HG03378 (cell line): Measurements from ENCODE around the gene MUC22.
"Not testable (repeated sequence)": the region's sequence is repeated elsewhere in the genome, so short reads cannot be mapped to it uniquely, and the experiment has no call there.

Experiments
- ATAC-seq: cut with Tn5 transposase; IDR thresholded peaks from one replicate; pipeline ENCODE4 v1.9.1; 2021; ENCODE audit warnings: mild to moderate bottlenecking, moderate library complexity; ENCODE audit not compliant: unreplicated experiment

MUC22 gene

DNA sequence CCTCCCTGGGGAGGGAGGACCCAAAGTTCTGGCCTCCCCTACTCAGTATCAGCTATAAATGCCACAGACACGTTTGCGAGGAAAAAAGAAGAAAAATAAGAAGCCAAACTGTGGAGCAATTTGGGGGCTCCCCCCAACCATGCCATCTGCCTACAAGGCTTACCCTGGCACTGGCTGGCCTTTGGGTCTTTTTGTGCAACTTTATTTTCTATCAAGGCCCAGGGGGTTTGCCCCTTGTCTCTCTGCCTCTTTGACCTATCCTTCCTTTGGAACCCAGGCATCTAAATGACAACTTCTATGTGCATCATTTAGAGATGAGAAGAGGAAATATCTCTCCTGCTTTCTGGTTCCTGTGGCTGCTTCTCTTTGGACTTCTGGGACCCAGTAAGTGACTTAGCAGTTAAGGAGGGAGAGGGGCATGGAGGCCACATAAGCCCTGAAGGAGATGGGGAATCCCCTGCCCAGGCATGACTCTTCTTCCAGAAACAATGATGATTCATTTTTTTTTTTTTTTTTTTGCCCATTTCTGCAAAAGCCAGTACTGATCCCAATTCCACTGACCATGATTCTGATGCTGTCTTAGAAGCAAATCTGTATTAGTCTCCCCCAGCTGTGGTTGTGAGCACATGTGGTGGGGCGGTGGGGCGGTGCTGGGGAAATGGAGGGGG is at the start of gene MUC22:
TSS of gene MUC22 (plus strand) at position 82 of the 668 bp plus-strand sequence. CDS start at position 315, 233 bp downstream.
- ATAC-seq, result no peak

DNA sequence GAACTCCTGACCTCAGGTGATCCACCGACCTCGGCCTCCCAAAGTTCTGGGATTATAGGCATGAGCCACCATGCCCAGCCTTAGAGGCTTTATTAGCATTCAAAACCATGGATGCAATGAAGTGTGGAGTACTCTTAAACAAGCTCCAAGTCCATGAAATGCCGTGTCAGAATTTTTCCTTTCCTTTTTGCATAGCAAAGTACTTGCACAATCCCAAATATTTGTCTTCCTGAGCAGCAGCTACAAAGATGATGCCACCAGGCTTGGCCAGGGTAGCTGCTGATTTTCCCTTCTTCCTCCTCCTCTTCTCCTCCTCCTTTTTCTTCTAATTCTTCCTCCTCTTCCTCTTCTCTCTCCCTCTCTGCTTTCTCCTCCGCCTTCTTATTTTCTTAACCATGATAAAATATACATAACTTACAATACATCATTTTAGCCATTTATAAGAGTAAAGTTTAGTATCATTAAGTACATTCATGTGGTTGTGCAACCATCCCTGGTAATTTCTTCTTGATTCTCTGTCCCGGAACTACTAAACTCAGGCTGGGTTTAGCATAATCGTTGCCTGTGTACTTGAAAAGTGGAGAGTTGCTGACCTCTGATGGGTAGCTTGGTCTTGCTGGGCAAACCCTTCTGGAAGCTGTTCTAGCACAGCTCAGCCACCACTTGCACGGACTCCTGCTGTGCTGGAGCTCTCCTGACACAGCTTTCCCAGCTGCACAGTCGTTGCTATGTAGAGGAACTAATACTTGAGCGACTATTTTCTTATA is 49.2 kb upstream of the MUC22 start:
- no peak for ATAC-seq

DNA sequence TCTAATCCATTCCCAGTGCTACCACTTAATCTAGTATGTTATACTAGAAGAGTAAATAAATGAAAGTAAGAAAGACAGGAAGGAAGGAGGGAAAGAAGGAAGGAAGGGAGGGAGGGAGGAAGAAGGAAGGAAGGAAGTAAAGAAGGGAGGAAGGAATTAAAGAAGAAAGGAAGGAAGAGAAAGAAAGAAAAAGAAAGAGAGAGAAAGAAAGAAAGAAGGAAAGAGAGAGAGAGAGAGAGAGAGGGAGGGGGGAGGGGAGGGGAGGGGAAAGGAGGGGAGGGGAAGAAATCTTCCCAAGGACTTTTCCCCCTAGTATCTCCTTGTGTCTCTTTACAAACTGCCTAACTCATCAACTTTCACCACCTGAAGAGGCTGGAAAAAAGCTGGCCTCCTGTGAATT is 47.6 kb upstream of the MUC22 start:
- no peak for ATAC-seq

DNA sequence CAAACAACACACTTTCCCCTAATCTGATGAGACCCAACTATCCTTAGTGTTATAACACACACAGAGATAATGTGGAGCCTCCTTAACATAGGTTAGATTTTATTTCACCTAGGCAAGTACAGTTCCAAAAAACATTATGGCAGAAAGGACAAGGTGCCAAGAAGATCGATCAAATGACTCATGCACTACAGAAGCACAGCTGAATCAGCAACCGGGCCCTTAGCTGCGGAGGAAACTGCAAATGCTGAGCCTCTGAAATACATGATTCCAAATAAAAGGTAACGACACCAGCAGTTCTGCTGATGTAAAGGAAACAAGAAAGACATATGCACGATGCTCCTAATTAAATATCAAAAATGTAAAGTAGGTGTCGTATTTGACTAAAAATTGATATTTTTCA is 46.6 kb upstream of the MUC22 start:
- no peak for ATAC-seq

DNA sequence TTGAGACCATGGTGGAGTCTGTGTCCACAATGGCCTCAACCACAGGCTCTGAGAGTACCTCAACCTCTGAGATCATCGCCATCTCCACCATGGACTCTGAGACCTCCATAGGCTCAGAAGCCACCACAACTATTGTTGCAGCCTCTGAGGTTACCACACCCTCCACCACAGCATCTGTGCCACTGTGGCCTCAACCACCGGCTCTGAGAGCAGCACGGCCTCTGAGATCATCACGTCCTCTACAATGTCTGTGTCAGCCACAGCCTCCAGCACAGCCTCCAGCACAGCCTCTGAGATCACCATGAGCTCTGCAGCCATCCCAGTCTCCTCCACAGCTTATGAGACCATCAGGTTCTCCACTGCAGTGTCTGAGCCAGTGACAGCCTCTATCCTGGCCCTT is 46.2 kb upstream of the MUC22 start:
- ATAC-seq, result no peak

DNA sequence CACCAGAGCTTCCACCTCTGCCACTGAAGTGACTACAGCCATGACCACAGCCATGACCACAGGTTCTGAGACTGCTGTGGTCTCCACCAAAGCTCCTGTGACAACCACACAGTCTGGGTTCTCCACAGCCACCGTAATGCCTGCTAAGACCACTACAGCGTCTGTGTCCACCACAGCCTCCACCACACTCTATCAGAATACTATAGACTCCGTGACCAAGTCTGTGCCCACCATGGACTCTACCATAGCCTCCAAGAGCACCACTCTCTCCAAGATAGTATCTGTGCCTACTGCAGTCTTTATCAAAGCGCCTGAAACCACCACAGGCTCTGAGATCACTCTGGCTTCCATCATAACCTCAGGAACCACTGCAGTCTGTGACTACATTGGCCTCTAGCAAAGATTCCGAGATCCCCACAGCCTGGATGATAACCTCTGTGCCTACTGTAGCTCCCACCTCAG is 45.1 kb upstream of the MUC22 start:
- no peak for ATAC-seq

DNA sequence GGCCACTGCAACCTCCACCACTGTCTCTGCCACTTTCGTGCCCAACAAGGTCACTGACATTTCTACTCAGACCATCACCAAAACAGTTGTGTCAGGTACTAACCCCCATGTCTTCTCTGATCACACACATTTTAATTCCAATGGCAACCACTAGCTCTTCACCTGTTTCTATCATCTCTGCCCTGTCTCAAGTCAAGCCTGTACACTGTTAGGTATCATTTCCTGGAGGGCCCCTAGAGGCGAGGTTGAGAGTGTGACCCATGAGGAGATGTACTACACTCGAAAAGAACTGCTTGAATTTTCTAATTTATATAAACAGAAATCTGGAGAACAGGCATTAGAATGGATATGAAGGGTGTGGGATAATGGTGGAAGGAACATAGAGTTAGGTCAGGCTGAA is 44.1 kb upstream of the MUC22 start:
- no peak for ATAC-seq

DNA sequence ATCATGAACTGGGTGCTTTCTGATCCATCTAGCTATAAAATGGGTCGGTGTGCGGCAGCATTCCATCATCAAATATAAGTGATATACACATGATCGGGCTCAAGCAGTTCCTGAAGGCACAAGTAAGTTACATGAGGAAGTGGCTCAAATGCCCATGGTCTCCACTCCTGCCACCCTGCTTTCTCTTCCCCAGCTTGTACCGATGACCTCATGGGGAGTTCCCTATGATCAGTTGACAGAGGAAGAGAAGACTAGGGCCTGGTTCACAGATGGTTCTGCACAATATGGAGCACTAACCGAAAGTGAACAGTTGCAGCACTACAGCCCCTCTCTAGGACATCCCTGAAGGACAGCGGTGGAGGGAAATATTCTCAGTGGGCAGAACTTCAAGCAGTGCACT is 41.1 kb upstream of the MUC22 start:
- ATAC-seq, result not testable (repeated sequence)

DNA sequence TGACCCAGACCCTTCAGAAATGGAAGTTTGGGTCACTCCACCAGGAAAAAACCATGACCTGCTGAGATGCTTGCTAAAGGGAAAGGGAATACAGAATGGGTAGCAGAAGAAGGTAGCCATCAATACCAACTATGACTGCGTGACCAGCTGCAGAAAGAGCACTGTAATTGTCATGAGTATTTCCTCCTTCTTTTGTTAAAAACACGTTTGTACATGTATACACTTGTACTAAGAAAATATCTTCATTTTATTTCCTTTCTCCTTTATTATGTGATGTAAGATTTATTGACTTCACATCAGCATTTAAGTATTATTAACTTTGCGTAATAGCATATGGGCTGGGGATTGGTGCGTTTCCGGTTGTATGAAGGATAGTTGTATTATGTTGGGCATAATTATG is 39.3 kb upstream of the MUC22 start:
- no peak for ATAC-seq

DNA sequence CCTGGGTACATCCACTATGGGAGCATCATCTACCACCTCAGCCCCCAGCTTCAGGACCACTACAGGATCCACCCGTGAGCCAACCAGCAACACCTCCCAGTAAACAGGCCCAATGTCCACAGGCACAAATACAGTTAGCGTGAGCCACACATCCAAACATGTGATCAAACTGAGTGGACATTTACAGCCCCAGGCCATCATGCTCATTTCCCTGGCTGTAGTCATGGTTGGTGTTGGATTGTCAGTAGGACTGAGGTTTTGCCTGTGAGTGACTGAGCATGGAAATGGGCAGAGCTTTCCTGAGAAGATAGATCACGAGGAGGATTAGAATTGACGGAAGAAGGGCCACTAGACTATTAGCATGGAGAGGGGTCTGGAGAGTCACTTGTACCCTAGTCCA is 37.5 kb upstream of the MUC22 start:
- no peak for ATAC-seq

DNA sequence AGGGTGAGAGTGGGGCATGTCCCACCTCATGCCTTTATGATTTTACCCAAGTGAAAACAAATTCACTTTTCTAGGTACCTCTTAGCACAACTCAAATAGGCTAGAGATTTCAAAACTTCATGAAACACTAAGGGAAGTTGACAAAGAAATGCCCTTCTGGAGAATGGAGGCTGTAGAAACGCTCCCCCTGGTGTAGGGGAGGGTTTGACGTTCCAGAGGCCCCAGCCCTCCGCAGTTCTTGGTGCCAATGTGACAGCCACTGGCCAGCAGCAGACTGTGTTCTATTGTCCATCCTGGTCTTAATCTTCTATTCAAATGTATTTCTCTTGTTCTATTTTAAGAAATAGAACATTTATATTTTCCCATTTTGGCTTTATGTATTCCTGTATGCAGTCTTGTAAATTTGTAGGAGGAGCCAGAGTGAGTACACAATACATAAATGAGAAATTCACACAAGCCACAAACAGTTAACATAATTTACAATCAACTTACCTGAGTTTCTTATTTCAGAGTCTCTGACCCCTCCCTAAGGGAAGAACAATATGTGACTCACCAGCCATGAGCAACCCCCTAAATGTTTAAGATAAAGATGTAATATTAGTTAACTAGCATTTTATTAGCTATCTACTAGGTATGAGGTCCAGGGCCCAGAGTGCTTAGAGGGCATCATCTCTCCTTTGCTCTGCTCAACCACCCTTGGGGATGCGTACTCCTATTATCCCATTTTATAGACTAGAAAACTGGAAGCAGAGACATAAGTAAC is 35.6 kb upstream of the MUC22 start:
- ATAC-seq, result no peak

DNA sequence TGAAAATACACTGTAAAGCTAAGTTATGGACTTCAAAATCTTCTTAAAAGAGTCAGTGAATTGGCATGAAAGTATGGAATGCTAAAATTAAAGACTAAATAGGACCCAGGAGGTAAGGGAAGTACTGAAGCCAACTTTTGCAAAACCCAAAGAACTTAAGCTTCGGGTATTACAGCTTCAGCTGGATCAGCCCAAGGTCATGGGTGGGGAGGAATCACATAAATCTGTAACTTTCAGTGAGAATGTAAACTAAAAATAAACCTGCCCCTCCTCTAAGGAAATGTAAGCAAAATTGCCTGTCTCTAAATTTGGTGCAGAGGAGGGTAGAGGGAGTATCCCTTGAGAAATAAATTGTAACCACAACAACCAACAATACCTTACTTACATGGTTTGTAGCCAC is 31.1 kb upstream of the MUC22 start:
- ATAC-seq, result no peak

DNA sequence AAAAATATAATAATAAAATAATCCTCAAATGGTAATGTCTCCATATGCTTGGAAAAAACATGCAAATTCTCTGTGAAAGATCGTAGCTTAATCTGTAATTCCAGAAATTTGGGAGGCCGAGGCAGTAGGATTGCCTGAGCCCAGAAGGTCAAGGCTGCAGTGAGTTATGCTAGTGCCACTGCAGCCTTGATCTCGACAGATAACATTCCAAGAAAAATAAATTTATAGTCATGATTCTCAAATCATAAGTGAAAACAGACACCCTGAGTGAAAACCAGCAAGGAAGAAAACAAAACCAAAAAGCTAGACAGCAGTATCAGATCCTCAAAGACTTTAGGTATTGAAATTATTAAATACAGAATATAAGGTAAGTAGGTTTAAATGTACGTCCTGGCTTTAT is 30.6 kb upstream of the MUC22 start:
- ATAC-seq, result no peak

DNA sequence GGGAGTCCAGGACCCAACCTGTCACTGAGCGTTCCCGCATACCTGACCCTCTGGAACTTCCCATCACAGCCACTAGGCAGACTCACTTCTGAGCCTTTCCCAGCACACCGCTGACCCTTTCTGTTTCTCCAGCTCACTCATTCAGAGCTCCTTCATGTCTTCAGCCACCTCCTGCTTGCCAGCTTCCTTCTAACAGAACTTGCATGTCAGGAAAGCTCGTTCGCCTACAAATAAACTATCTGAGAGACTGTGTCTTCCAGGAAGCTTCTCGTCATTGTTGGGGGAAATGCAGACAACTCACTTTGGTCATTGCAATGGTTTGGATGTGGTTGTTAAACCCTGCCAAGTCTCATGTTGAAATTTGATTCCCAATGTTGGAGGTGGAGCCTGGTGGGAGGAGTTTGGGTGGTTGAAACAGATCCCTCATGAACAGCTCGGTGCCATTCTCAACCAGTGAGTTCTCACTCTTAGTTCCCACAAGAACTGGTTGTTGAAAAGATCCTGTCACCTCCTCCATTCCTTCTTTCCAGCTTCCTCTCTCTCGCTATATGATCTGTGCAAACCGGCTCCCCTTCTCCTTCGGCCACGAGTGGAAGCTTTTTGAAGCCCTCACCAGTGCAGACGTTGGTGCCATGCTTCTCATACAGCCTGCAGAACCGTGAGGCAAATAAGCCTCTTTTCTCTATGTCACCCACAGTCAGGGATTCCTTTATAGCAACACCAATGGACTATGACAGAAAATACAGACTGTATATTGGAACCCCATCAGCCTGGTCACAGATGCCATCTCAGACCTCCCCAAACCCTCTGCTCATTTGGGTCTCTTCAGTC is 28.1 kb upstream of the MUC22 start:
- ATAC-seq, result no peak

DNA sequence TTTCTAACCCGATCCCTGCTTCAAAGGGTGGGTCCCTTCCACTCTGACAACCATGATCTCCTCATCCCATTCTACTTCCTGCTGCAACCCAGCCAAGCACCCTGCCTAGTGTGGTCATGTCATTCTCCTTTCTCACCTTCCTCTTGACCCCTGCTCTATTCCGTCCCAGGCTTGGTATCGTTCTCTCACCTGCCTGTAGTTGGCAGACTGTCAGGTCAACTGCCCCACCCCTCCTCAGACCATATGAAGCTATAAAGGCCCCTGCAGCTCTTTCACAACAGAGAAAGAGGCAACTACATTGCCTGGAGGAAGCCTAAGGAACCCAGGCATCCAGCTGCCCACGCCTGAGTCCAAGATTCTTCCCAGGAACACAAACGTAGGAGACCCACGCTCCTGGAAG is 26.8 kb upstream of the MUC22 start, which contains the start of gene MUC21:
TSS of gene MUC21 (plus strand) at position 280 of the 400 bp plus-strand sequence. CDS start 241 bp downstream, outside the sequence.
- no peak for ATAC-seq

DNA sequence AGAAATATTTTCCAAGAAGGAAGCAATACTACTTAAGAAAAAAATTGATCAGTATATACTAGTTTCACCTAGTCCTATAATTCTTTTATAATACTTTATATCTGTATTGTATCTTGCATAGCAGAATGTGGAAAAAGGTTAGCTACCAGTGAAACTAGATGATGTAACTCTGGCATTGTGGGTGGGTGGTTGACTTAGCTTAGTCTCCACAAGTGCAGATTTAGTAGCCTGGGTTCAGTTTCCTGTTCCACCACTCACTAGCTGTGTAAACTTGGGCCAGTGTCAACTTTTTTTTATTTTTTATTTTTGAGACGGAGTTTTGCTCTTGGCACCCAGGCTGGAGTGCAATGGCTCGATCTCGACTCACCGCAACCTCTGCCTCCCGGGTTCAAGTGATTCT is 24.8 kb upstream of the MUC22 start:
- no peak for ATAC-seq

DNA sequence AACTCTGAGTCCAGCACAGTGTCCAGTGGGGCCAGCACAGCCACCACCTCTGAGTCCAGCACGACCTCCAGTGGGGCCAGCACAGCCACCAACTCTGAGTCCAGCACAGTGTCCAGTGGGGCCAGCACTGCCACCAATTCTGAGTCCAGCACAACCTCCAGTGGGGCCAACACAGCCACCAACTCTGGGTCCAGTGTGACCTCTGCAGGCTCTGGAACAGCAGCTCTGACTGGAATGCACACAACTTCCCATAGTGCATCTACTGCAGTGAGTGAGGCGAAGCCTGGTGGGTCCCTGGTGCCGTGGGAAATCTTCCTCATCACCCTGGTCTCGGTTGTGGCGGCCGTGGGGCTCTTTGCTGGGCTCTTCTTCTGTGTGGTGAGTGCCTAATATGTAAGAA is 23.0 kb upstream of the MUC22 start:
- no peak for ATAC-seq

DNA sequence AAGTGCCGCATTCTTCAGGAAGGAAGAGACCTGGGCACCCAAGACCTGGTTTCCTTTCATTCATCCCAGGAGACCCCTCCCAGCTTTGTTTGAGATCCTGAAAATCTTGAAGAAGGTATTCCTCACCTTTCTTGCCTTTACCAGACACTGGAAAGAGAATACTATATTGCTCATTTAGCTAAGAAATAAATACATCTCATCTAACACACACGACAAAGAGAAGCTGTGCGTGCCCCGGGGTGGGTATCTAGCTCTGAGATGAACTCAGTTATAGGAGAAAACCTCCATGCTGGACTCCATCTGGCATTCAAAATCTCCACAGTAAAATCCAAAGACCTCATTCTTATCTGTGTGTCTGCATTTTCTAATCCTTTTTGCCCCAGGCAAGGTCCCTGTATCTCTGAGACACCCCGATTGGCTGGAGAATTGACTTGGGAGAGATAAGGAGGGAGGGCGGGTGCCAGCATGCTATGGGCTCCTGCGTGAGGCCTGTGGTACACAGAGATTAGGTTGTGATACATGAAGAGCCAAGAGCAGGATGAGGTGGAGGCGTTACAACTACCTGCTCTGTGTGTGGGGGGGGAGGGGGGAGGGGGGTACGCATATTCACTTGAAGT is 22.0 kb upstream of the MUC22 start:
- ATAC-seq, result no peak

DNA sequence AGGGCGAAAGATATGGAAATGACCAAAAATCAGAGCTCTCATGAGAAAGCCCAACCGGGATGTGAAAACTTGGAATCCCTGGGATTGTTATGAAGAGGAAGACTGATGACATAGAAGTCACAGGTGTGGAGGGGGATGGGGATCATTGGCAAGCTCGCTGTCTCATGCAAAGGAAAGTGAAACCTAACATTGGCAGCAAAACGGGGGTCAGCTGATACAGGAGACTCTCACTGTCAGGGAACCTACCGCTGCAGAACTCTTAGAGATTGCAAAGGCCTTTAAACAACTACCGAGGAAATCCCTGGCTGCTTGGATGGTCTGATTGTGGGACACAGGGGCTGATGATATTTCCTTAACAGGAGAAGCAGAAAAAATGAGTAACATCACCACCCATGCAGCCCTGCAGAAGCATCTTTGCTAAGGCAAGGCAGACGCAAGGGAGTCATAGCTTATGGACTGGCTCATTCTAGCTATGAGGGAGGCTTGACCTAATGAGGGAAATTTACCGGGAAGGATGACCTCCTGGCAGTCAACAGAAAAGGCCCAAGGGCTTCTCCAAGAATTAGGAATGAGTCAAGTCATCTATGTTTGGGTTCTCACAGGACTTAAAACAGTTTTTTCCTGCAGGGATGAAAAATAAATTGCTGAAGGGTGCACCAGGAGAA is 19.7 kb upstream of the MUC22 start:
- ATAC-seq, result no peak

DNA sequence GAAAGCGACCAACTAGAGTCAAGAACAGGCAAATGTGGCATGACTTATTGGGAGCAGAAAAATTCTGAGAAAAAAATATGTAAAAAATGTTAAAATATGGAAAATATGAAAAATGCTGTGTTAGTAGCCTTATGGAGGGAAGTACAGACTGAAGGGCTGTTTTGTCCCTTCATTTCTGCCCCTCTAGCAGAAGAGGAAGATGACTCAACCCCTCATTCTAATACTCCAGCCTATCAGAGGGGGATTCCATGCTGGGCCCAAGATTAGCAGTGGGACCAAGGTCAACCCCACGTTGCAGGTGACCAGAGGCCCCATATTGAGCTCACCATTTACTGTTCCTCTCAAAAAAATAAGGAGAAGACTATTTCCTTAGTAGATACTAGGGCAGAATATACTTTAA is 18.4 kb upstream of the MUC22 start:
- no peak for ATAC-seq
